Parathyroid adenoma (tissue), 2 donors: ENCODE data around the gene CXCL5.

ENCODE experiments used
- H2AFZ ChIP-seq: fragments of 300-600 bp; sonication (generic); one replicate; pipeline ENCODE4 v1.7.0; 2017; ENCODE audit warnings: antibody characterized with exemption, mild to moderate bottlenecking
- H3K27ac ChIP-seq: fragments of 300-600 bp; sonication (generic); one replicate; pipeline ENCODE4 v1.7.0; 2017
- H3K27me3 ChIP-seq: fragments of 300-600 bp; sonication (generic); one replicate; pipeline ENCODE4 v1.7.0; 2017; ENCODE audit warnings: low read length; ENCODE audit not compliant: control insufficient read depth, insufficient read depth
- H3K36me3 ChIP-seq: fragments of 300-600 bp; sonication (generic); one replicate; pipeline ENCODE4 v1.7.0; 2017; ENCODE audit warnings: low read length; ENCODE audit not compliant: control insufficient read depth, insufficient read depth
- H3K4me1 ChIP-seq: fragments of 300-600 bp; sonication (generic); one replicate; pipeline ENCODE4 v1.7.0; 2017; ENCODE audit warnings: control low read depth
- H3K4me2 ChIP-seq: fragments of 300-600 bp; sonication (generic); one replicate; pipeline ENCODE4 v1.7.0; 2017; ENCODE audit warnings: low read length
- H3K4me3 ChIP-seq: fragments of 300-600 bp; sonication (generic); one replicate; pipeline ENCODE4 v1.7.0; 2017; ENCODE audit warnings: low read depth, low read length
- H3K79me2 ChIP-seq: fragments of 300-600 bp; sonication (generic); one replicate; pipeline ENCODE4 v1.7.0; 2017; ENCODE audit warnings: control low read depth
- H3K9ac ChIP-seq: fragments of 300-600 bp; sonication (generic); one replicate; pipeline ENCODE4 v1.7.0; 2017; ENCODE audit warnings: mild to moderate bottlenecking
- H3K9me3 ChIP-seq: fragments of 300-600 bp; sonication (generic); one replicate; pipeline ENCODE4 v1.7.0; 2017; ENCODE audit warnings: low read length; ENCODE audit not compliant: control insufficient read depth
- TF ChIP-seq, protein P1 (sequence below): fragments of 300-600 bp; sonication (generic); IDR thresholded peaks from one replicate; pipeline ENCODE4 v1.7.0; 2017; ENCODE audit warnings: antibody characterized with exemption, mild to moderate bottlenecking
- donor health status: primary hyperparathyroidism.

Gene CXCL5

DNA sequence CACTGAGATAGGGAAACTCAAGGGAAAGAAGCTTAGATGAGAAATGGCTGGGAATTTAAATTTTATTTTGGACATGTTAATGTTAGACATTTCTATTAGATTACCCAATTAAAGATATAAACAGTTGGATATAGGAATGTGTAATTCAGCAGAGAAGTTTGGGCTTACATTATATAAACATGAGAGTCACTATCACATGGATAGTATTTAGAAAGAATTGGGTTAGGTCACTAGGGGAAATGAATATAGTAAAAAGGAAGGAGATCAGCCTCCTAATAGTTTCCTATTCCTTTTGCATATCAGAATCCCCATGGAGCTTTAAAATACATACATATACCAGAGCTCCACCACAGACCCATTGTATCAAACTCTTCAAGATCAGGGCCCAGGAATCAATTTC lies 19.6 kb upstream of the CXCL5 start:
- Histone ChIP-seq H3K9ac (no peak overlapping the region), H3K9me3 (no peaks in the 10 kb centered on the region), H3K4me1 (no peaks in the 10 kb centered on the region), H3K36me3 (no peaks in the 10 kb centered on the region), H3K4me2 (no peak overlapping the region), H3K79me2 (no peaks in the 10 kb centered on the region), H3K27me3 (no peaks in the 10 kb centered on the region), H3K27ac (no peak overlapping the region), H3K4me3 (no peak overlapping the region), H2AFZ (no peak overlapping the region)
- TF ChIP-seq, protein P1, sequence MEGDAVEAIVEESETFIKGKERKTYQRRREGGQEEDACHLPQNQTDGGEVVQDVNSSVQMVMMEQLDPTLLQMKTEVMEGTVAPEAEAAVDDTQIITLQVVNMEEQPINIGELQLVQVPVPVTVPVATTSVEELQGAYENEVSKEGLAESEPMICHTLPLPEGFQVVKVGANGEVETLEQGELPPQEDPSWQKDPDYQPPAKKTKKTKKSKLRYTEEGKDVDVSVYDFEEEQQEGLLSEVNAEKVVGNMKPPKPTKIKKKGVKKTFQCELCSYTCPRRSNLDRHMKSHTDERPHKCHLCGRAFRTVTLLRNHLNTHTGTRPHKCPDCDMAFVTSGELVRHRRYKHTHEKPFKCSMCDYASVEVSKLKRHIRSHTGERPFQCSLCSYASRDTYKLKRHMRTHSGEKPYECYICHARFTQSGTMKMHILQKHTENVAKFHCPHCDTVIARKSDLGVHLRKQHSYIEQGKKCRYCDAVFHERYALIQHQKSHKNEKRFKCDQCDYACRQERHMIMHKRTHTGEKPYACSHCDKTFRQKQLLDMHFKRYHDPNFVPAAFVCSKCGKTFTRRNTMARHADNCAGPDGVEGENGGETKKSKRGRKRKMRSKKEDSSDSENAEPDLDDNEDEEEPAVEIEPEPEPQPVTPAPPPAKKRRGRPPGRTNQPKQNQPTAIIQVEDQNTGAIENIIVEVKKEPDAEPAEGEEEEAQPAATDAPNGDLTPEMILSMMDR, result no peak

DNA sequence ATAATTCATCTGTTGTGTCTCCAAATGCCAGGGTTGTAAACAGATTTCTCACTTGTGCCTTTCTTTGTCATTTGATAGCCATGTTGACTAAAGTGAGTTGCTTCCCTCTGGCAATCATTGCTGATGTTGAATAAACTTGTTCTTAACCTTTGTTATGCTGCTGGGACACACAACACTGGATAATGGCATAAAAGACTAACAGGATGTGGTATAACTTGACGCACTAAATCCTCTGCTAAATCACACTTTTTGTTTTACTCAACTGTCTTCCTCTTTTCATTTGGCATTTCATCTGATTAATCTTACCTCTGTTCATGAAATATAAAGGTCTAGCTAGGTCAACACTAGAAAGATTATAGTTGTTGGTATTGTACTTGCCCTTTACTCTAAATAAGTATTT lies 17.6 kb upstream of the CXCL5 start:
- Histone ChIP-seq H3K9me3 (no peaks in the 10 kb centered on the region), H3K27me3 (no peaks in the 10 kb centered on the region), H3K27ac (no peak overlapping the region), H3K4me2 (no peak overlapping the region), H2AFZ (no peak overlapping the region), H3K4me1 (no peaks in the 10 kb centered on the region), H3K36me3 (no peaks in the 10 kb centered on the region), H3K79me2 (no peaks in the 10 kb centered on the region), H3K4me3 (no peak overlapping the region), H3K9ac (no peak overlapping the region)
- TF ChIP-seq, protein P1, result no peak

DNA sequence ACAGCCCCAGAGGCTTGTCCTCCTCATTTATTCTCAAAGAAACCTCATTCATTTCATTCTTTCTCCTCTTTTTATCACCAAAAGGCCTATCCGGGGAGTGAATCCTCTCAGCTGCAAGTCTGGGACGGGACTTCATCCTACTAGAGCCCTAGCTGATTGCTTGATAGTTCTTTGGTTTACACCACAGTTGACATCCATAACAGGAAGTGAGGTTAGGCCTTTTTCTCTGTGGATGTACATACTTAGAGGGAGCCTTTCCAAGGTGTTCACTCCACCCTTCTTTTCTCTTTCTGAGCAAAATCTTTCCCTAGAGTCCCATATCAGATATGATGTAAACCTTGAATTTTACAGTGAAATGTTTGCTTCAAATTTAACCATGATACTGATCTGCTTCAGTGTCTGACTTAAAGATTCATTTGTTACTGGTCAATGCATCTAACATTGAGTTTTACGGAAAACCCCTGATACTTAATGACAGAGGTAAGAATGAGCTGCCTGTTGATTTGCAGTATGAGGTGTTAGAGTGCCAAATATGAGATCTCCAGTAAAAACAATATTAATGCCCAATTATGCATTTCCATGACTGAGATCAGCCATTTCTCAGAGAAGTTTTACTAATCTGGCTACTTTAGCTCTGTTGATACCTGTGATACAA lies 16.8 kb upstream of the CXCL5 start:
- H3K4me3 ChIP-seq, result no peak overlapping the region
- no peak overlapping the region for H3K27ac ChIP-seq
- TF ChIP-seq, protein P1, result no peak
- no peaks in the 10 kb centered on the region for H3K9me3 ChIP-seq
- H3K4me2 ChIP-seq, result no peak overlapping the region
- no peak overlapping the region for H3K9ac ChIP-seq
- H3K27me3 ChIP-seq, result no peaks in the 10 kb centered on the region
- H3K79me2 ChIP-seq, result no peaks in the 10 kb centered on the region
- no peaks in the 10 kb centered on the region for H3K36me3 ChIP-seq
- H2AFZ ChIP-seq, result no peak overlapping the region
- no peaks in the 10 kb centered on the region for H3K4me1 ChIP-seq

DNA sequence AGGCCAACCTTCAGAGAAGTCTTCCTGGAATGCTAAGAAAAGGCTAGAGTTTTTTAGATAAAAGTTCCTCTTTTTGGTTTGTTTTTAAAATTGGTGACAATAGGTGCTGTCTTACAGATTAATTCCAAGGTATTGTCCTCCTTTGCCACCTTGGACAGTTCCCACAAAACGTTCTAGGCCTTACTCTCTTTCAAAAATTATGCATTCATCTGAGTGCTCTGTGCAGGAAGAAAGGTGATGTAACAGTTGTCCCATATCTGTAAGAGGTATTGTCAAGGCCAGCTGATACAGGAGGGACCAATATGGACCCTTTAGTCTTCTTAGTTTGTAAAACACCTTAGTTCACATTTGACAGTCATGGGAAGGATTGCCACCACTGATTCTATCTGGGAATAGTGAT lies 15.9 kb upstream of the CXCL5 start:
- no peak overlapping the region for H3K9ac ChIP-seq
- no peaks in the 10 kb centered on the region for H3K4me1 ChIP-seq
- H3K4me3 ChIP-seq, result no peak overlapping the region
- H3K4me2 ChIP-seq, result no peak overlapping the region
- no peaks in the 10 kb centered on the region for H3K36me3 ChIP-seq
- H3K27ac ChIP-seq, result no peak overlapping the region
- H3K9me3 ChIP-seq, result no peaks in the 10 kb centered on the region
- H3K79me2 ChIP-seq, result no peaks in the 10 kb centered on the region
- no peaks in the 10 kb centered on the region for H3K27me3 ChIP-seq
- TF ChIP-seq, protein P1, result no peak
- no peak overlapping the region for H2AFZ ChIP-seq

DNA sequence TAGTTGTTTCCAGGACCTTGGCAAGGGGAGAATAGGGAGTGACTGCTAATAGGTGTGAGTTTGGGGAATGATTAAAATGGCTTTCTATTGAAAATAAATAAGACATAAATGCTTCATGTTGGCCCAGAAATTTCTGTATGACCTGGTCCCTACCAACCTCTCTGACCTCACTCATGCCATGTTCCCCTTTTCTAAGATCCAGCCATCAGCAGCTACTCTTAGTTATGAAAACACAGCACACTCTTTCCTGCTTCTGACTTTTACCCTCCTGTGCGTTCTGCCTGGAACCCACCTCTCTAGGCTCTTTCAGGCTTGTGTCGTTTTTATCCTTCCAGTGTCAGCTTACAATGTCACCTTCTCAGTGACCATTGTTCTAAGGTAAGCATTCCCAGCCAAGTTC lies 14.8 kb upstream of the CXCL5 start:
- TF ChIP-seq, protein P1, result no peak
- no peak overlapping the region for H2AFZ ChIP-seq
- H3K4me2 ChIP-seq, result no peak overlapping the region
- no peaks in the 10 kb centered on the region for H3K36me3 ChIP-seq
- H3K27ac ChIP-seq, result no peak overlapping the region
- H3K9me3 ChIP-seq, result no peaks in the 10 kb centered on the region
- H3K9ac ChIP-seq, result no peak overlapping the region
- no peaks in the 10 kb centered on the region for H3K27me3 ChIP-seq
- no peaks in the 10 kb centered on the region for H3K79me2 ChIP-seq
- H3K4me1 ChIP-seq, result no peaks in the 10 kb centered on the region
- H3K4me3 ChIP-seq, result no peak overlapping the region
